OCI-LY7 (cell line): ENCODE data around the gene FBXO33. TPM values are rescaled to one million over a fixed set of nuclear protein-coding genes. Genes with fewer than 3 reads are reported as not detected.

Experiments used
- BruUV-seq: library from RNA; stranded (reverse); fragments of 400-500 nt; replicated peaks from 2 replicates; lab custom pipeline; 2021; lab: Mats Ljungman, UMichigan
- CTCF ChIA-PET: fragments of 300-600 bp; sonication (Branson Sonifier 250); formaldehyde crosslinking; loops from one replicate; lab custom pipeline; 2022; ENCODE audit warnings: antibody characterized with exemption; ENCODE audit not compliant: unreplicated experiment; lab: Charles Lee
- POLR2A ChIA-PET: fragments of 300-600 bp; sonication (Branson Sonifier 250); formaldehyde crosslinking; loops from one replicate; lab custom pipeline; 2022; ENCODE audit warnings: antibody characterized with exemption; lab: Charles Lee
- DNase-seq: peaks from one replicate; pipeline ENCODE4 v3.0.0-alpha.2; 2015; ENCODE audit warnings: low spot score
- H2AFZ ChIP-seq: fragments of 200-600 bp; sonication (generic), shearing (Covaris generic); 2 replicates; pipeline ENCODE4 v1.6.1; 2014; ENCODE audit warnings: mild to moderate bottlenecking, antibody characterized with exemption, low read length, moderate library complexity
- H3K27ac ChIP-seq: fragments of 200-600 bp; sonication (generic); 2 replicates; pipeline ENCODE4 v1.5.1; 2014; ENCODE audit warnings: mixed run types, low read depth, mild to moderate bottlenecking, moderate library complexity, low read length, inconsistent platforms; ENCODE audit not compliant: poor library complexity, severe bottlenecking
- H3K36me3 ChIP-seq: fragments of 200-600 bp; sonication (generic); 2 replicates; pipeline ENCODE4 v1.6.1; 2014; ENCODE audit warnings: mild to moderate bottlenecking, antibody characterized with exemption, low read length, moderate library complexity, mixed read lengths; ENCODE audit not compliant: insufficient read depth
- H3K4me1 ChIP-seq: fragments of 200-600 bp; sonication (generic); 2 replicates; pipeline ENCODE4 v1.5.1; 2014; ENCODE audit warnings: mild to moderate bottlenecking, low read length; ENCODE audit not compliant: insufficient read depth, poor library complexity, severe bottlenecking
- H3K4me2 ChIP-seq: fragments of 200-600 bp; sonication (generic); 2 replicates; pipeline ENCODE4 v1.6.1; 2014; ENCODE audit warnings: mild to moderate bottlenecking, low read length
- H3K4me3 ChIP-seq: fragments of 200-600 bp; sonication (generic); 2 replicates; pipeline ENCODE4 v1.5.1; 2014; ENCODE audit warnings: mild to moderate bottlenecking, low read depth, low read length; ENCODE audit not compliant: poor library complexity, severe bottlenecking
- H3K79me2 ChIP-seq: fragments of 200-600 bp; sonication (generic); 2 replicates; pipeline ENCODE4 v1.6.1; 2016; ENCODE audit warnings: low read depth, mild to moderate bottlenecking, low read length, moderate library complexity, mixed read lengths; ENCODE audit not compliant: insufficient read depth
- H3K9me2 ChIP-seq: fragments of 200-600 bp; sonication (generic); 2 replicates; pipeline ENCODE4 v1.6.1; 2016; ENCODE audit warnings: mild to moderate bottlenecking, low read length, mixed read lengths; ENCODE audit not compliant: insufficient read depth
- H3K9me3 ChIP-seq: fragments of 200-600 bp; sonication (generic); 2 replicates; pipeline ENCODE4 v1.6.1; 2014; ENCODE audit warnings: mild to moderate bottlenecking, mixed run types, low read length, mixed read lengths
- H4K20me1 ChIP-seq: fragments of 200-600 bp; sonication (generic); 2 replicates; pipeline ENCODE4 v1.6.1; 2014; ENCODE audit warnings: mild to moderate bottlenecking, antibody characterized with exemption, low read length, moderate library complexity, mixed read lengths; ENCODE audit not compliant: insufficient read depth
- CTCF ChIP-seq: fragments of 200-600 bp; sonication (generic); conservative IDR thresholded peaks from 2 replicates; pipeline ENCODE4 v1.5.1; 2014; ENCODE audit warnings: mild to moderate bottlenecking, antibody characterized with exemption, low read length, moderate library complexity, mixed read lengths
- EZH2phosphoT487 ChIP-seq: fragments of 200-600 bp; sonication (generic); IDR thresholded peaks from 2 replicates; pipeline ENCODE4 v1.6.1; 2018; ENCODE audit warnings: low read depth, borderline replicate concordance, mild to moderate bottlenecking, mixed run types, antibody characterized with exemption, low read length, moderate library complexity, mixed read lengths
- intact Hi-C: fragments of 100-400 bp; cut with micrococcal nuclease; formaldehyde crosslinking; loops from one replicate; pipeline ENCODE4 v1.10.0; 2022; ENCODE audit not compliant: unreplicated experiment
- total RNA-seq, 2 experiments: library from RNA; depleted of rRNA in 1 of 2; stranded (reverse); fragments of >200 nt in 1 of 2; shearing (Covaris generic) in 1 of 2; gene quantifications; 2 replicates each; pipeline ENCODE4 v1.2.3, GENCODE V29; 2014 to 2022

FBXO33 gene
- total RNA-seq, 2 experiments from 2014 or later = 14.2 to 16.6 TPM

- ChIA-PET CTCF (no interaction called here), POLR2A (interaction anchor here (1.2 kb wide), 1 partner anchor 305 kb away, joined by 4 read pairs; no protein-coding TSS in a partner anchor)
- intact Hi-C loops = no loop called here
- no peak for TF ChIP-seq EZH2phosphoT487
- TF ChIP-seq CTCF = no peak
- Histone ChIP-seq H3K27ac (no peak overlapping the region), H3K79me2 (peaks cover 3% of the 10 kb centered on the region; the same call in 1 of the 2 replicates), H3K4me1 (no peaks in the 10 kb centered on the region), H3K4me3 (no peak overlapping the region), H3K4me2 (no peak overlapping the region), H3K36me3 (peaks cover 30% of the 10 kb centered on the region), H4K20me1 (no peaks in the 10 kb centered on the region), H2AFZ (no peak overlapping the region), H3K9me3 (peaks cover 49% of the 10 kb centered on the region), H3K9me2 (no peaks in the 10 kb centered on the region)
- no TSS peak for BruUV-seq
- DNase-seq = no peak
Measured at GRCh38 chr14:39416072-39416471, 16.2 kb downstream of the FBXO33 start.

GRCh38 chr14:39406560-39406959, 25.7 kb downstream of the FBXO33 start:
- Histone ChIP-seq H3K9me2 (no peaks in the 10 kb centered on the region), H3K36me3 (no peaks in the 10 kb centered on the region; the same call in 1 of the 2 replicates), H3K27ac (no peak overlapping the region), H3K4me3 (no peak overlapping the region), H3K4me1 (no peaks in the 10 kb centered on the region), H4K20me1 (no peaks in the 10 kb centered on the region), H2AFZ (no peak overlapping the region), H3K9me3 (peaks cover 5% of the 10 kb centered on the region; the same call in 1 of the 2 replicates), H3K79me2 (no peaks in the 10 kb centered on the region), H3K4me2 (no peak overlapping the region)
- CTCF ChIA-PET = no interaction called here
- POLR2A ChIA-PET = interaction anchor here (1.4 kb wide), 1 partner anchor 10 kb away, joined by 4 read pairs; no protein-coding TSS in a partner anchor
- BruUV-seq = no TSS peak
- no peak for TF ChIP-seq CTCF
- no peak for TF ChIP-seq EZH2phosphoT487
- intact Hi-C loops = no loop called here
- DNase-seq = no peak

GRCh38 chr14:39398382-39398781, 33.9 kb downstream of the FBXO33 start:
- Histone ChIP-seq H3K9me3 (no peaks in the 10 kb centered on the region), H2AFZ (no peak overlapping the region), H3K4me1 (no peaks in the 10 kb centered on the region), H4K20me1 (no peaks in the 10 kb centered on the region), H3K4me2 (no peak overlapping the region), H3K36me3 (peaks cover 44% of the 10 kb centered on the region), H3K9me2 (no peaks in the 10 kb centered on the region), H3K79me2 (no peaks in the 10 kb centered on the region), H3K27ac (no peak overlapping the region), H3K4me3 (no peak overlapping the region)
- no peak for DNase-seq
- BruUV-seq = TSS peak; percentile 37
- intact Hi-C loops = no loop called here
- ChIA-PET CTCF (no interaction called here), POLR2A (interaction anchor here (0.7 kb wide), 1 partner anchor 1306 kb away, joined by 7 read pairs; no protein-coding TSS in a partner anchor)
- TF ChIP-seq EZH2phosphoT487 (no peak), CTCF (no peak)
